ENCODE results near the gene AGAP1. TPM values are rescaled to one million over a fixed set of nuclear protein-coding genes. Genes with fewer than 3 reads are reported as not detected.

The AGAP1 gene
- total RNA-seq, 2 donors from 2014 or later = 32.8 to 34.7 TPM

- Mint-ChIP-seq H3K27ac (no peak overlapping the region), H3K36me3 (ENCODE audit: low read depth) (peaks cover 17% of the 10 kb centered on the region), H3K27me3 (ENCODE audit: insufficient read depth) (no peaks in the 10 kb centered on the region), H3K9me3 (peaks cover 22% of the 10 kb centered on the region), H3K4me1 (peaks cover 16% of the 10 kb centered on the region), H3K4me3 (no peak overlapping the region)
- TF ChIP-seq CTCF (conservative IDR thresholded peaks at IDR 0.05) = no peak
- Histone ChIP-seq H3K9ac (ENCODE audit: extremely low read depth, low read length, poor library complexity, severe bottlenecking) (no peak overlapping the region), H3K4me3 (ENCODE audit: low read length) (no peak overlapping the region), H3K36me3 (ENCODE audit: control insufficient read depth, insufficient read depth, low read length) (no peaks in the 10 kb centered on the region), H3K4me1 (ENCODE audit: control insufficient read depth, insufficient read depth, low read length) (no peaks in the 10 kb centered on the region), H3K27ac (ENCODE audit: low read depth, low read length) (no peak overlapping the region), H3K27me3 (ENCODE audit: control insufficient read depth, insufficient read depth, low read length, poor library complexity, severe bottlenecking) (no peaks in the 10 kb centered on the region), H3K9me3 (ENCODE audit: control insufficient read depth, low read length) (no peaks in the 10 kb centered on the region)
- 91 to 94% methylated on average over 9 to 11 of the region's 11 CpGs for WGBS, 2 experiments (ENCODE audit: insufficient coverage in 1 of 2, insufficient read length in 1 of 2)
- DNase-seq = no peak
Measured at GRCh38 chr2:235515821-235516220, 22.0 kb downstream of the AGAP1 start.

- Histone ChIP-seq H3K9me3 (ENCODE audit: control insufficient read depth, low read length) (no peaks in the 10 kb centered on the region), H3K4me1 (ENCODE audit: control insufficient read depth, insufficient read depth, low read length) (no peaks in the 10 kb centered on the region), H3K36me3 (ENCODE audit: control insufficient read depth, insufficient read depth, low read length) (no peaks in the 10 kb centered on the region), H3K9ac (ENCODE audit: extremely low read depth, low read length, poor library complexity, severe bottlenecking) (no peak overlapping the region), H3K4me3 (ENCODE audit: low read length) (no peak overlapping the region), H3K27me3 (ENCODE audit: control insufficient read depth, insufficient read depth, low read length, poor library complexity, severe bottlenecking) (no peaks in the 10 kb centered on the region), H3K27ac (ENCODE audit: low read depth, low read length) (no peak overlapping the region)
- Mint-ChIP-seq H3K4me3 (no peak overlapping the region), H3K9me3 (peaks cover 22% of the 10 kb centered on the region), H3K27me3 (ENCODE audit: insufficient read depth) (no peaks in the 10 kb centered on the region), H3K4me1 (peaks cover 13% of the 10 kb centered on the region), H3K27ac (no peak overlapping the region), H3K36me3 (ENCODE audit: low read depth) (peaks cover 17% of the 10 kb centered on the region)
- DNase-seq = no peak
- no peak for TF ChIP-seq CTCF (conservative IDR thresholded peaks at IDR 0.05)
- WGBS, 2 experiments (ENCODE audit: insufficient coverage in 1 of 2, insufficient read length in 1 of 2) = 94% methylated on average over 6 of the region's 6 CpGs; no CpG with 5 or more reads in 1 of the 2 experiments
Measured at GRCh38 chr2:235516257-235516656, 22.4 kb downstream of the AGAP1 start.

GRCh38 chr2:235518322-235519090 is 24.7 kb downstream of the AGAP1 start:
- Histone ChIP-seq H3K27me3 (ENCODE audit: control insufficient read depth, insufficient read depth, low read length, poor library complexity, severe bottlenecking) (no peaks in the 10 kb centered on the region), H3K4me1 (ENCODE audit: control insufficient read depth, insufficient read depth, low read length) (no peaks in the 10 kb centered on the region), H3K4me3 (ENCODE audit: low read length) (no peak overlapping the region), H3K9ac (ENCODE audit: extremely low read depth, low read length, poor library complexity, severe bottlenecking) (no peak overlapping the region), H3K9me3 (ENCODE audit: control insufficient read depth, low read length) (no peaks in the 10 kb centered on the region), H3K36me3 (ENCODE audit: control insufficient read depth, insufficient read depth, low read length) (no peaks in the 10 kb centered on the region), H3K27ac (ENCODE audit: low read depth, low read length) (no peak overlapping the region)
- TF ChIP-seq CTCF (conservative IDR thresholded peaks at IDR 0.05) = no peak
- no peak overlapping the region for H3K4me3 Mint-ChIP-seq
- peaks cover 13% of the 10 kb centered on the region for H3K4me1 Mint-ChIP-seq
- H3K27ac Mint-ChIP-seq = no peak overlapping the region
- no peak for DNase-seq
- H3K36me3 Mint-ChIP-seq (ENCODE audit: low read depth) = peaks cover 17% of the 10 kb centered on the region
- H3K27me3 Mint-ChIP-seq (ENCODE audit: insufficient read depth) = no peaks in the 10 kb centered on the region
- WGBS, 2 experiments (ENCODE audit: insufficient coverage in 1 of 2, insufficient read length in 1 of 2) = 94 to 96% methylated on average over 8 to 11 of the region's 11 CpGs
- H3K9me3 Mint-ChIP-seq = peaks cover 22% of the 10 kb centered on the region

Data from endodermal cell (in vitro differentiated cells).